Measurements from ENCODE around the gene MEF2A. TPM values are rescaled to one million over a fixed set of nuclear protein-coding genes. Genes with fewer than 3 reads are reported as not detected.

Gene MEF2A
- total RNA-seq, 2 donors from 2014 or later, result 25.1 to 68.7 TPM

GRCh38 chr15:99716540-99717095 lies 150.8 kb downstream of the MEF2A start:
- 78 to 82% methylated on average over 9 to 10 of the region's 10 CpGs for WGBS, 2 donors
- intact Hi-C loops (cut with DNase I), result loop anchor here (10.0 kb wide), 1 partner anchor 452 kb away; no protein-coding TSS in a partner anchor
- DNase-seq, result no peak
- peaks cover 0 to 10% of the 10 kb centered on the region in 2 donors for H3K36me3 ChIP-seq (replicated peaks in 1 of 2; ENCODE audit: insufficient read depth in 1 of 2, low read depth in 2 of 2)
- no peak for ATAC-seq
- no peak for TF ChIP-seq POLR2A (IDR thresholded peaks at IDR 0.05)
- TF ChIP-seq, protein P1, sequence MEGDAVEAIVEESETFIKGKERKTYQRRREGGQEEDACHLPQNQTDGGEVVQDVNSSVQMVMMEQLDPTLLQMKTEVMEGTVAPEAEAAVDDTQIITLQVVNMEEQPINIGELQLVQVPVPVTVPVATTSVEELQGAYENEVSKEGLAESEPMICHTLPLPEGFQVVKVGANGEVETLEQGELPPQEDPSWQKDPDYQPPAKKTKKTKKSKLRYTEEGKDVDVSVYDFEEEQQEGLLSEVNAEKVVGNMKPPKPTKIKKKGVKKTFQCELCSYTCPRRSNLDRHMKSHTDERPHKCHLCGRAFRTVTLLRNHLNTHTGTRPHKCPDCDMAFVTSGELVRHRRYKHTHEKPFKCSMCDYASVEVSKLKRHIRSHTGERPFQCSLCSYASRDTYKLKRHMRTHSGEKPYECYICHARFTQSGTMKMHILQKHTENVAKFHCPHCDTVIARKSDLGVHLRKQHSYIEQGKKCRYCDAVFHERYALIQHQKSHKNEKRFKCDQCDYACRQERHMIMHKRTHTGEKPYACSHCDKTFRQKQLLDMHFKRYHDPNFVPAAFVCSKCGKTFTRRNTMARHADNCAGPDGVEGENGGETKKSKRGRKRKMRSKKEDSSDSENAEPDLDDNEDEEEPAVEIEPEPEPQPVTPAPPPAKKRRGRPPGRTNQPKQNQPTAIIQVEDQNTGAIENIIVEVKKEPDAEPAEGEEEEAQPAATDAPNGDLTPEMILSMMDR (IDR thresholded peaks at IDR 0.05), result no peak
- no peak overlapping the region for H3K4me3 ChIP-seq
- H3K27ac ChIP-seq, result no peak overlapping the region
- no peaks in the 10 kb centered on the region for H3K27me3 ChIP-seq
- H3K9me3 ChIP-seq, result no peaks in the 10 kb centered on the region
- H3K4me1 ChIP-seq, result peaks cover 9% of the 10 kb centered on the region

DNA sequence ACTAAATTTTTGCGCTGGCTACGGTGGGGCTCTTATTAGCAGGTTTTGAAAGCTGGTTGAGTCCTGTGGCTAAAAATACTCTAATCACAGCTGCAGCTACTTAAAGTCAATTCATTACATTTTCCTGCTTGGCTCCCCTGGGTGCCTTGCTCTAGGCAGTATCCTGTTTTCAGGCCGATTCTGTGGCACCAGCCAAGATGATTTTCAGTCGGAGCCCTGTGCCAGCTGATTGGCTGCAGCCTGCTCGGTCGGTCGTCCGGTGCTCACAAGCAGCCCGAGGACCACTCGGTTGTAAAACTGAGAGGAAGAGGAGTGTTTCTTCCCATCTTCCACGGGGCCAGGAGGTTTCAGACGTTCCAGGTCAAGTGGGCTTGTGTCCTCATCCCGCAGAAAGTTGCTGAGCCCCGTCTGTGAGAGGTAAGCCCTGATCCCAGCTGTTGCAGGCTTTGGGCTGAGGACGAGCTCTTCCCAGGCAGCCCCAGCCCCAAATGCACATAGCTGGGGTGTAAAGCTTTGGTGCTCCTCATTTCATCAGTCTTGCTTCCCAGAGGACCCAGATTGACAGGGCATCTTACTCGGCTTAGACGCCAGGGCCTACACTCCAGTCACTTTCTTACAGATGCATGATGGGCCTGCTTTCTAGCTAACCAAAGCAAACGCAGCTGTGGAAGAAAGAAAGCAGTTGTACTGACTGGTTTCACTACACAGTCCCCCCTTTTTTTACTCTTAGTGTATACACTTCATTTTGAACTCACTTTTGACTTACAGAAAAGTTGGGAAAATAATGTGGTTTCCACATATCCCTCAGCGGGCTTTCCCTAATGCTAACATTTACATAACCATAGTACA lies 151.6 kb downstream of the MEF2A start:
- ATAC-seq (no peak), DNase-seq (no peak)
- Histone ChIP-seq H3K36me3 (replicated peaks in 1 of 2; ENCODE audit: insufficient read depth in 1 of 2, low read depth in 2 of 2) (peaks cover 0 to 7% of the 10 kb centered on the region in 2 donors), H3K9me3 (no peaks in the 10 kb centered on the region), H3K27me3 (no peaks in the 10 kb centered on the region), H3K4me3 (no peak overlapping the region), H3K27ac (no peak overlapping the region), H3K4me1 (peaks cover 11% of the 10 kb centered on the region)
- intact Hi-C loops (cut with DNase I), result loop anchor here (10.0 kb wide), 1 partner anchor 453 kb away; no protein-coding TSS in a partner anchor
- WGBS, 2 donors, result 82 to 86% methylated on average over 17 to 19 of the region's 19 CpGs
- no peak for TF ChIP-seq POLR2A (IDR thresholded peaks at IDR 0.05)
- TF ChIP-seq, protein P1 (IDR thresholded peaks at IDR 0.05), result no peak

DNA sequence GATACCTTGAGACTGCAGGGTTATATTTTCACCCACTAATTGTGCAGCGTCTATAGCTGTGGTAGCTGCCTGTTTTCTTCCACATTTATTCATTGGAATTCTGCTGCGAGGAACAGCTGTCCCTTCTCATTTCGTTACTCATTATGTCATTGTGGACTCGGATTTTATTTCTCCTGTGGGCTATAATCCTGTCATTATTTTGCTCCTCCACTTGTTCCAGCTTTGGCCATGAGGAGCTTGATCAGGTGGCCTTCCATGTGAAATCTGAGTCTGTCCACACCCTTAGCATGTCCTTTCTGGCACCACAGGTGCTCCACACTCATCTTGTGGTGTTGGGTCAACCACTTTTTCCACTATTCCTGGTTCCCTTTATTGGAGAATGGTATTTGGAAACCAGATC lies 152.6 kb downstream of the MEF2A start:
- H3K27ac ChIP-seq, result no peak overlapping the region
- H3K9me3 ChIP-seq, result no peaks in the 10 kb centered on the region
- intact Hi-C loops (cut with DNase I), result loop anchor here (10.0 kb wide), 1 partner anchor 454 kb away; no protein-coding TSS in a partner anchor

GRCh38 chr15:99719096-99719541 lies 153.3 kb downstream of the MEF2A start:
- DNase-seq, result no peak
- no peak for ATAC-seq

More for the DNA sequence above, 152.6 kb downstream of the MEF2A start:
- TF ChIP-seq, protein P1 (IDR thresholded peaks at IDR 0.05), result no peak
- no peak for TF ChIP-seq POLR2A (IDR thresholded peaks at IDR 0.05)
- H3K4me3 ChIP-seq, result no peak overlapping the region
- 82 to 84% methylated on average over 4 of the region's 4 CpGs for WGBS, 2 donors
- no peaks in the 10 kb centered on the region for H3K27me3 ChIP-seq
- no peak for DNase-seq
- H3K4me1 ChIP-seq, result peaks cover 11% of the 10 kb centered on the region
- ATAC-seq, result no peak
- H3K36me3 ChIP-seq (replicated peaks in 1 of 2; ENCODE audit: insufficient read depth in 1 of 2, low read depth in 2 of 2), result no peaks in the 10 kb centered on the region

More at GRCh38 chr15:99719096-99719541, 153.3 kb downstream of the MEF2A start:
- intact Hi-C loops (cut with DNase I), result loop anchor here (10.0 kb wide), 1 partner anchor 454 kb away; no protein-coding TSS in a partner anchor
- WGBS, 2 donors, result 80 to 87% methylated on average over 5 of the region's 5 CpGs
- Histone ChIP-seq H3K27ac (no peak overlapping the region), H3K4me3 (no peak overlapping the region), H3K27me3 (no peaks in the 10 kb centered on the region), H3K4me1 (peaks cover 11% of the 10 kb centered on the region), H3K9me3 (no peaks in the 10 kb centered on the region), H3K36me3 (replicated peaks in 1 of 2; ENCODE audit: insufficient read depth in 1 of 2, low read depth in 2 of 2) (no peaks in the 10 kb centered on the region)
- no peak for TF ChIP-seq POLR2A (IDR thresholded peaks at IDR 0.05)
- TF ChIP-seq, protein P1 (IDR thresholded peaks at IDR 0.05), result no peak

Measured in body of pancreas (tissue), 4 donors.